Activated T-cell treated with anti-CD3 and anti-CD28 coated beads for 1 hour (primary cell): Measurements from ENCODE around the gene EML2.
A peak's percentile ranks its signal among the peaks of the same experiment; 100 is the strongest.
"Not testable (repeated sequence)": the region's sequence is repeated elsewhere in the genome, so short reads cannot be mapped to it uniquely, and the experiment has no call there.

ENCODE experiments used
- DNase-seq: peaks from one replicate; pipeline ENCODE4 v3.0.0-alpha.2; 2020; ENCODE audit warnings: low read depth

EML2 gene

GRCh38 chr19:45615056-45615455, 24.1 kb downstream of the EML2 start:
- not testable (repeated sequence) for DNase-seq

DNA sequence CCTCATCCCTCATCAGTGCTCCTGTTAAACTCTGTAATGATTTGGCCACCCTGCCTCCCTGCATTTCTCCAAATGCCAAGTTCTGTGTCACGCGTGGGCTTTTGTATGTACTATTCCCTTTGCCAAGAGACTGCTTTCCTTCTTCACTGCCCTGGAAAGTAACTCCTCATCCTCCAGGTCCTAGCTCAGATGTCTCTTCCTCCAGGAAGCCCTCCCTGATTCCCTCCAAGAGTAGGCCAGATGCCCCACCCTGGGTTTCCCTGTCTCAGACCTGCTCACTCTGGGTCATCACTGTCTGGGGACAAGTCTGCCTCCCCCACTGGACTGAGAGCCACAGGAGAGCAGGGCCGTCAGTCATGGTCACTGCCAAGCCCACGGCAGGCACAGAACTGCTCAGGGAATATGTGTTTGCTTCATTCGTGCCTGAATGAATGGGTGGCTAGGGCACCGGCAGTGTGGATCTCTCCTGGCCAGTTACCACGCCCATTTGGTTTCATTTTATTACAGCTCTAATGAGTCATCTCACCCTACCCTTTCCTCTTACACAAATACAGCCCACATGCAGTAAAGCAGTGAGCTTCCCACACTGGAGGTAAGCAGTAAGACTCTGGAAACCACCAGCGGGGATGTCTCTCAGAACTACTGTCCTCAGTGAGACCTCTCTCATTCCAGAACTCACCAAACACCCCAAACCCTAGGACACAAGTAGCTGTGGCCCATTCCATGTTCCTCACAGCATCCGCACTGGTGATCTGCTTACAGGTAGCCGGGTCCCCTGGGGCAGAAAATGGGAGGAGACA, 25.1 kb downstream of the EML2 start:
- no peak for DNase-seq

- no peak for DNase-seq
These were observed 30.2 kb downstream of the EML2 start for GRCh38 chr19:45608948-45609347.

- DNase-seq = peak; percentile 32
These were observed 31.8 kb downstream of the EML2 start for GRCh38 chr19:45607071-45608029.

DNA sequence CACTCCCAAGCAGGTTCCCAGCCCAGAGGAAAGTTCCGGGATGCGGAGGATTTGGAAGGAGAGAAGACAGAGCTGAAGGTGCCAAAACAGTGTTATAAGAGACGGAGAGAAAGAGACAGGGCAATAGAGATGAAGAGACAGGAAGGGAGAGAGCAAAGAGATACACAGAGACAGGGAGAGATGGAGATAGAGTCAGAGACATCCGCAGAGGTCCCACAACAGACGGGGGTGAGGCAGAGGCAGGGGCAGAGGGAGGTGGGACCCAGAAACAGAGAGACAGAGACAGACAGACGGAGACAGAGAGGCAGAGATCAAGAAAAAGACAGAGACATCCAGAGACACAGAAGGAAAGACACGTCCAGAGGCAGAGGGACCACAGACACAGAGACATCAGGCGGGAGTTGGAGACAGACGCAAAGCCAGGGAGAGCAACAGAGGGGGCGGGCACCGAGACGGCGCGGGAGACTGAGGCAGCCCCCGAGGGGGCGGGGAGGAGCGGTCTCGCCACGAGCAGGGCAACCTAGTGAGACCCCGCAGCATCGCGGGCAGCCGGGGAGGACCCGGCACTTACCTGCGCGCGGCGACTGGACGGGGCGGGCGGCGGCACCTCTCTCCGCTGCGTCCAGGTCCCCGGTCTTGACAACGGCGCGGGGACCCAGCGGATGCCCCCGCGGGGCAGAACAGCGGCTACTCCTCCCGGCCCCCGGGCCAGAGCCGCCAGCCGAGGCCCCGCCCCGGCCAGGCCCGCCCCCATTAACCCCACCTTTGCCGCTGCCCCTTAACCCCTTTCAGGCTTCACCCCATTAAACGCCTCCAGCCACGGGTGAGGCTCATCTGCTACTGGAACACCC, 37.4 kb downstream of the EML2 start, which contains the start of gene GPR4:
Gene GPR4 (minus strand): TSS at position 689 of the 851 bp plus-strand sequence. CDS start 10,346 bp downstream, outside the sequence.
- DNase-seq = no peak

GRCh38 chr19:45601115-45601514, 38.1 kb downstream of the EML2 start:
- DNase-seq = no peak

DNA sequence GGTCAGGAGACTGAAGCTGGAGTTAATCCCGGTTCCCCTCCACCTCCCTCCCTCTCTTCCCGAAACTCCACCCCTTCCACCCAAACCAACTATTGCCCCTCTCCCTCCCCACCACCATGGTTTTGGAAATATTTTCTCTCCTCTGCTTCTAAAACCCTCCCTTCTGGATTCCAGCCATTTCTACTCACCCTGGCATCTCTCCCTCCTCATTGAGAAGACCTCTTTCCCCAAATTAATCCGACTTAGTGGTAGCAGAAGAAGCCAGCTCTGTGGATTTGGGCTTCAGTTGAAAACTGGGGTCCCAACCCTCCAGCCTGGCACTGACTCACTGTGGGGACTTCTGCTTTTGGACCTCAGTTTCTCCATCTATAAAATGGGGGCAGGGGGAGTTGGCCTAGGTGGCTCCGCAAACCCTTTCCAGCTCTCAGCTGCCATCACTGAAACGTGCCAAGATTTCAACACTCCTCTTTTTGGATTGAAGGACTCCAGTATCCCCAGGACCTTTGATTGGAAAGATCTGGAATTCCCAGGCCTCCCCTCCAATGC, 38.8 kb downstream of the EML2 start:
- DNase-seq = no peak

DNA sequence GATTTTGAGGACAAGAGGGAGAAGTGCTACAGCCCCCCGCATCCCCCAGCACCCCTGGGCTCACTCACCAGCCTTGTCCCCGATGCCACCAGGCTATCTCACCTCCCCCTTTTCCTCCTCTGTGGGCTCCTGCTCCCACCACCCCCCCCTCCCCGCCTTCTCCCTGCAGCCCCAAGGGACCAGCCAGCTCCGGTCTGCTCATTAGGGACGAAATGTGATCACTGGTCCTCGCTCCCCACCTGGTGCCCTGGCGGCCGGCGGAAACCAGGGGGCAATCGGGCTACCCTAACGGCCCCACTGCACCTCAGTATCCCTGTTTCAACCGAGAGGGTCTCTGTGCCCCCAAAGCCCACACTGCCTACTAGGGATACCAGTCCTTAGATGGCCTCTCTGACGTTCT, 39.9 kb downstream of the EML2 start:
- no peak for DNase-seq

DNA sequence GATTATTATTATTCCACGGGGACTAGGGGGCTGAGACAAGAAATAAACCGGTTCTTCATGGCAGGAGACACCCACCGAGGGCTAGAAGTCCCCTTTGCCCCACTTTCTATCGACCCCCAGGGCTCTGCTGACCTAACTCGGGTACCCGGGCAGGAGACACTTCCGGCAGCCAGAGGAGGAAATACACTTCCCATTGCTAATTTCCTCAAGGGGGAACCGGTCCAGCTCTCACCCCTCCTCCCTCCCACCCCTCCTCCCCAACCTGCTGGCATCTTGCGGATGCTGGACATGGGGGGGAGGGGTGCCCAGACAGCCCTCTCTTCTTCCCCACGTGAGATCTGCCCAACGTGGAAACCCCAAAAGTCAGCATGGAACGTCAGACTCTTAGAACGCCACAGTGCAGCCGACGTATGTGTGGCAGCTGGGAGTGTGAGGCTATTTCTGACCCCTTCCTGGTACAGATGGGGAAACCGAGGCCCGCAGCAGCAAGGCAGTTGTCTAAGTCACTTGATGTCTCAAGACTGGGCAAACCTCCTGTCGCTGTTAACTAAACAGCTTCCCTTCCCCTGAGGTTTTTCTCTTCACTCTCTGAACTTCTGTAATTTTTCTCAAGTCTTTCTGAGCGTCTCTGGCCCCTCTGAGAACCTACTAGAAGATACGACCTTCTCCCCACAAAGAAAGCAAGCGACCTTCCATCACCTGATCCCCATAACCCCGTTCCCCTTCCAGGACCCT, 40.8 kb downstream of the EML2 start:
- DNase-seq = no peak

DNA sequence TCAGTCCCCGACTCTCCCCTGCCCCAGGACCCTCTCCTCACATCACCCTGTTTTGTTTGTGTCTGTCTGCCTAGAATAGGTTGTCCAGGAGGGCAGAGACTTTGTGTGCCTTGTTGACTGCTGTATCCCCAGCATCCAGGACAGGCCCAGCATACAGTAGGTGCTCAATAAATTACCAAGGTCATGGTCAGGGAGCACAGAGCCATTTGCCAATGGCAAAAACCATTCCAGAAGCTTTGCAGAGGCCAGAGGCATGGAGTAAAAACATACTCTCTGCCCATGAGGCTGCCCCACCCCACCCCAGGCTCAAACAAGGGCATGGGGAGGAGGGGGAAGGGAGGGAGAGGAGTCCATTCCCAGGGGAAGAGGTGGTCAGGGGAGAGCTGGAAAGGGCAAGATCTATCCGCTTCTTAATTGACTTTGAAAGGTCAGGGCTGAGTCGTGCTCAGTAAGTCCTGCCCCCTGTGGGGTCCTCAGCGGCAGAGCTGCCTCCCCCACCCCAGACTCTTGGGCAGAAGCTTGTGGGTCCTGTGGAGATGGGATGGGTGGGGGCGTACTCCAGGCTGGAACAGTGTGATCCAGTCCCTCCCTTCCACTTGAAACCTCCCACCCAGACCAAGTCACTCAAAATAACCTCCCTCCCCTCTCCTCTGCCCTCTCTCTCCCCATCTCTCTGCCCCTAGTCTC, 41.6 kb downstream of the EML2 start:
- DNase-seq = no peak

DNA sequence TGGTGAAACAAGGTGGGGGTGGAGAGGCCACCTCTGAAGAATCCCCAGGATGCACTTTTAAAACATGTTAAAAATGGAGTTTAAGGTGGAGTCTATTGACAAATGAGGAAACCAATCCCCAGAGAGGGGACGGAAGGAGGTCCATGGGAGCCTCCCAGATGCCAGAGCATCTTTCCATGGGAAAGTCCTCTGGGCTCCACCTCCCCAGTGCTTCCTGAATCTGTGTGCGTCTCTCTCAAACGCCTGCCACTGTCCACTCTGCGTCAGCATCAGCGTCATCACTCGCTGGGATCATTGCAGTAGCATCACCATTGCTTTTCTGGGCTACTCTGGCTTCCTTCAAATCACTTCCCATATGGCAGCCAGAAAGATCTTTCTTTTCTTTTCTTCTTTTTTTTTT, 43.4 kb downstream of the EML2 start:
- DNase-seq = no peak

GRCh38 chr19:45593520-45593919, 45.7 kb downstream of the EML2 start:
- no peak for DNase-seq

DNA sequence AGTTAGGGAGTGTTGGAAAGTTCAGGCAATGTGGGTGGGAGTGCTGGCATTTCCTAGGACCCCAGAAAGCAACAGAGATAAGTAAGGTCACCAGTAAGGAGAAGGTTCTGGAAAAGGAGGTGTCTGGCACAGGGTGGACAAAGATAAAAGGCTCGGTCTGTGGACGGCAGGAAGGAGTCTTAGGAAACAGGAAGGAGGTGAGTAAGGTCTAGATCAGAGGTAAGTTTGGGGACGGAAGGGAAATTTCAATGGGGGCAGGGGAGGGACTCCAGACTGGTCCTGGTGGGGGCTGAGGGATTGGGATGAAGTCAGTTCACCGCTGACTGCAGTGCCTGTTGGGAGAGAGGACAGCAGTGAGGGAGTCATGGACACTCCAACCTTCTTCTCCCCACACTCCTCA, 46.8 kb downstream of the EML2 start:
- no peak for DNase-seq

DNA sequence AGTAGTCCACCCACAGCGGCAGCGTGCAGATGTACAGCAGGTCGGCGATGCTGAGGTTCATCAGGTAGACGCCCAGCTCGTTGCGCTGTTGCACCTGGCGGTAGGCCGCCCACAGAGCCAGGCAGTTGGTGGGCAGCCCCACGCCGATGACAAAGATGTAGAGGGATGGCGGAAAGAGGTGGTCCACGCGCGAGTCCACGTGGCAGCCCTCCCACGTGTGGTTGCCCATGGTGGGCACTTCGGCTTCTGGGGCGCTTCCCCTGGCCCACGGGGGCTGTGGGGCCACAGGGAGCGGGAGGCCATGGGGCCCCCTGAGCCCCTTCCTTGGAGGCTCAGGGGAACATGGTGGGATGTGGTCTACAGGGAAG, 47.6 kb downstream of the EML2 start:
- no peak for DNase-seq

- DNase-seq = peak; percentile 18
These were observed 48.1 kb downstream of the EML2 start for GRCh38 chr19:45591004-45591637.

GRCh38 chr19:45590300-45591003, 48.7 kb downstream of the EML2 start:
- no peak for DNase-seq

GRCh38 chr19:45589768-45590167, 49.4 kb downstream of the EML2 start:
- DNase-seq = no peak

DNA sequence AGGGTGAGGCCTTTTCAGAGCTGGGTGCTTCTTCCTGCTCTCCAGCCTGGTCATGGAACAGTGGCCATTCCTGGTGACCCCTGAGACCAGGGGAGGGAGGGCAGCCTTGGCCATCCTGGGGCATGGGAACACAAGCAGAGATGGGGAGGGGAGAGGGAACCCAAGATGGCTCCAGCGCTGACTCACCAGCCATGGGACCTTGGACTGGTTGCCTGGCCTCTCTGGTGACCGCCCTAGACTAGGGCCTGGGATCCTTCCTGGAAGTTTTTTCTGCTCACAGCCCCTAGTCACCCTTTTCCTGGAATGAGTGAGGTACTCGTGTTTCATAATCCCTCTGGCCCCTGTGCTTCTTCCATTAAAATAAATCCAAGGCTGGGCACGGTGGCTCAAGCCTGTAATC, 51.3 kb downstream of the EML2 start:
- DNase-seq = no peak

- DNase-seq = no peak
These were observed 54.0 kb downstream of the EML2 start for GRCh38 chr19:45585158-45585577.
